Ishikawa (cell line): ENCODE results near the gene CACNA1G.

Experiments used
- CEBPB ChIP-seq: IDR thresholded peaks from 2 replicates; pipeline ENCODE4 v1.6.1; 2012
- CREB1 ChIP-seq: IDR thresholded peaks from 2 replicates; pipeline ENCODE4 v1.6.1; 2012; ENCODE audit warnings: low read depth
- EGR1 ChIP-seq: IDR thresholded peaks from 2 replicates; pipeline ENCODE4 v1.6.1; 2012
- EP300 ChIP-seq: IDR thresholded peaks from 2 replicates; pipeline ENCODE4 v1.6.1; 2012; ENCODE audit warnings: borderline replicate concordance
- FOXM1 ChIP-seq: IDR thresholded peaks from 2 replicates; pipeline ENCODE4 v1.6.1; 2012; ENCODE audit warnings: low read depth, borderline replicate concordance
- MAX ChIP-seq: IDR thresholded peaks from 2 replicates; pipeline ENCODE4 v1.6.1; 2012
- NFIC ChIP-seq: IDR thresholded peaks from 2 replicates; pipeline ENCODE4 v1.6.1; 2012
- RAD21 ChIP-seq: IDR thresholded peaks from 2 replicates; pipeline ENCODE4 v1.6.1; 2012; ENCODE audit warnings: low read depth
- REST ChIP-seq: IDR thresholded peaks from 2 replicates; pipeline ENCODE4 v1.6.1; 2012; ENCODE audit warnings: low read depth, mild to moderate bottlenecking
- TAF1 ChIP-seq: IDR thresholded peaks from 2 replicates; pipeline ENCODE4 v1.6.1; 2012; ENCODE audit warnings: low read depth, mild to moderate bottlenecking
- TCF12 ChIP-seq: IDR thresholded peaks from 2 replicates; pipeline ENCODE4 v1.6.1; 2012; ENCODE audit warnings: low read depth
- TEAD4 ChIP-seq: IDR thresholded peaks from 2 replicates; pipeline ENCODE4 v1.6.1; 2012
- YY1 ChIP-seq: IDR thresholded peaks from 2 replicates; pipeline ENCODE4 v1.6.1; 2012; ENCODE audit warnings: low read depth
- ZBTB7A ChIP-seq: IDR thresholded peaks from 2 replicates; pipeline ENCODE4 v1.6.1; 2012; ENCODE audit warnings: low read depth
- TF ChIP-seq, protein P1 (sequence below): IDR thresholded peaks from 2 replicates; pipeline ENCODE4 v1.6.1; 2012

Gene CACNA1G

GRCh38 chr17:50548831-50549230 lies 11.7 kb upstream of the CACNA1G start:
- no peak for TF ChIP-seq ZBTB7A
- no peak for TF ChIP-seq TCF12
- no peak for TF ChIP-seq TEAD4
- TF ChIP-seq NFIC: no peak
- TF ChIP-seq CREB1: no peak

- no peak for TF ChIP-seq REST
- no peak for TF ChIP-seq CREB1
- TF ChIP-seq TCF12: no peak
- TF ChIP-seq CEBPB: no peak
Measured at GRCh38 chr17:50549256-50549941, 11.1 kb upstream of the CACNA1G start.

DNA sequence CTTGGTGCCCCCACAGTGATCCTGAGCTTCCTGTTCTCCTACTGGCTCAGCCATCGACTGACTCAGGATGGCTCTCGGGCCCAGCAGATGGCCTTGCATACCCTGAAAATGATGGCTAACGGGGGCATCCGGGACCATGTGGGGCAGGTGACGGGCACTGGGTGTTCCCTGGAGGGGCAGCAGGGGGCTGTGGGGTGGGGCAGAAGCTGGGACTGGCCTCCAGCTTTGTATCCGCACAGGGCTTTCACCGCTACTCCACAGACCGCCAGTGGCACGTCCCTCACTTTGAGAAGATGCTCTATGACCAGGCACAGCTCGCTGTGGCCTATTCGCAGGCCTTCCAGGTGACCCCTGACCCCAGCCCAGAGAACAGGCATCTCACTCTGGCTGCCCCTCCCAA lies 10.5 kb upstream of the CACNA1G start:
- TF ChIP-seq ZBTB7A (no peak), CREB1 (no peak), REST (no peak), FOXM1 (no peak), EP300 (no peak), MAX (no peak), YY1 (no peak), CEBPB (no peak), NFIC (no peak), TCF12 (no peak), TEAD4 (no peak), EGR1 (no peak)
- TF ChIP-seq, protein P1, sequence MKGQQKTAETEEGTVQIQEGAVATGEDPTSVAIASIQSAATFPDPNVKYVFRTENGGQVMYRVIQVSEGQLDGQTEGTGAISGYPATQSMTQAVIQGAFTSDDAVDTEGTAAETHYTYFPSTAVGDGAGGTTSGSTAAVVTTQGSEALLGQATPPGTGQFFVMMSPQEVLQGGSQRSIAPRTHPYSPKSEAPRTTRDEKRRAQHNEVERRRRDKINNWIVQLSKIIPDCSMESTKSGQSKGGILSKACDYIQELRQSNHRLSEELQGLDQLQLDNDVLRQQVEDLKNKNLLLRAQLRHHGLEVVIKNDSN: no peak

DNA sequence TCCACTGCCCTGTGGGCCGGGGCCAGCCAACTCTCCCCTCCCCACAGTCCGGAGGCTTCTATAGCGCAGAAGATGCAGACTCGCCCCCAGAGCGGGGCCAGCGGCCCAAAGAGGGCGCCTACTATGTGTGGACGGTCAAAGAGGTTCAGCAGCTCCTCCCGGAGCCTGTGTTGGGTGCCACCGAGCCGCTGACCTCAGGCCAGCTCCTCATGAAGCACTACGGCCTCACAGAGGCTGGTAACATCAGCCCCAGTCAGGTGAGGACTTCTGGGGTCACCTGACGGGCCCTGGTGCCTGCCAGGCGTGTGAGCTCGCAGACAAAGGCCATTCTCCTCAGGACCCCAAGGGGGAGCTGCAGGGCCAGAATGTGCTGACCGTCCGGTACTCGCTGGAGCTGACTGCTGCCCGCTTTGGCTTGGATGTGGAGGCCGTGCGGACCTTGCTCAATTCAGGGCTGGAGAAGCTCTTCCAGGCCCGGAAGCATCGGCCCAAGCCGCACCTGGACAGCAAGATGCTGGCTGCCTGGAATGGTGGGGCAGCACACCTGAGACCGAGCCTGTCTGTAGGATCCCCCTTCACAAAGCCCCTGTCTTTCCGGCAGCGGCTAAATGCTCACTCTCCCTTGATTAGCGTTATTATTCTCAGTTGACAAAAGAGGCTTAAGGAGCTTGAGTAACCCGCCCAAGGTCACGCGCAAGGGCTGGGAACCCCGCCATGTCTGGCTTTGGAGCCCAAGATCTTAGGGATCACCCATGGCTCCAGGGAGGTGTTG lies 9.7 kb upstream of the CACNA1G start:
- TF ChIP-seq RAD21: peak; percentile 77
- no peak for TF ChIP-seq TEAD4
- TF ChIP-seq, protein P1: peak; percentile 82

GRCh38 chr17:50551433-50551815 lies 9.1 kb upstream of the CACNA1G start:
- TF ChIP-seq YY1: no peak
- no peak for TF ChIP-seq FOXM1
- TF ChIP-seq, protein P1: no peak
- TF ChIP-seq EP300: no peak
- no peak for TF ChIP-seq REST
- no peak for TF ChIP-seq CEBPB
- TF ChIP-seq EGR1: no peak
- TF ChIP-seq MAX: no peak
- no peak for TF ChIP-seq NFIC
- no peak for TF ChIP-seq ZBTB7A
- TF ChIP-seq TAF1: no peak
- no peak for TF ChIP-seq CREB1
- no peak for TF ChIP-seq RAD21
- no peak for TF ChIP-seq TEAD4
- TF ChIP-seq TCF12: no peak
